Measurements from ENCODE around the gene KDM6B. TPM values are rescaled to one million over a fixed set of nuclear protein-coding genes. Genes with fewer than 3 reads are reported as not detected.

The KDM6B gene
- total and polyA plus RNA-seq, 7 donors, result 2.8 to 26.0 (median 15.2) TPM

GRCh38 chr17:7843536-7844291 is 9.7 kb downstream of the KDM6B start:
- peak overlapping the region; percentile 81 for H3K4me3 ChIP-seq
- no peaks in the 10 kb centered on the region for H3K27me3 ChIP-seq (ENCODE audit: insufficient read depth in 3 of 3, low read length in 2 of 3)
- no peaks in the 10 kb centered on the region for H3K9me3 ChIP-seq
- 0 to 1% (median 0%) methylated on average over 51 to 61 of the region's 61 CpGs for WGBS, 3 donors
- peaks cover 2 to 43% of the 10 kb centered on the region in 2 donors for H3K36me3 ChIP-seq (ENCODE audit: insufficient read depth in 1 of 2, low read depth in 1 of 2)
- ATAC-seq (peak; percentile 21 to 40 (median 27)), DNase-seq (peak; percentile 85 to 88)
- H3K27ac ChIP-seq, result peak overlapping the region; percentile 99
- intact Hi-C loops (cut with DNase I), result loop anchor here (1.0 to 10.0 kb wide), 3 partner anchors 14 to 361 kb away; partner anchors contain the start of genes NAA38 (in 1 of the 2), POLR2A (in 1 of the 2), SAT2 (in 1 of the 2) and SLC35G6 (in 1 of the 2)
- TF ChIP-seq, protein P1, sequence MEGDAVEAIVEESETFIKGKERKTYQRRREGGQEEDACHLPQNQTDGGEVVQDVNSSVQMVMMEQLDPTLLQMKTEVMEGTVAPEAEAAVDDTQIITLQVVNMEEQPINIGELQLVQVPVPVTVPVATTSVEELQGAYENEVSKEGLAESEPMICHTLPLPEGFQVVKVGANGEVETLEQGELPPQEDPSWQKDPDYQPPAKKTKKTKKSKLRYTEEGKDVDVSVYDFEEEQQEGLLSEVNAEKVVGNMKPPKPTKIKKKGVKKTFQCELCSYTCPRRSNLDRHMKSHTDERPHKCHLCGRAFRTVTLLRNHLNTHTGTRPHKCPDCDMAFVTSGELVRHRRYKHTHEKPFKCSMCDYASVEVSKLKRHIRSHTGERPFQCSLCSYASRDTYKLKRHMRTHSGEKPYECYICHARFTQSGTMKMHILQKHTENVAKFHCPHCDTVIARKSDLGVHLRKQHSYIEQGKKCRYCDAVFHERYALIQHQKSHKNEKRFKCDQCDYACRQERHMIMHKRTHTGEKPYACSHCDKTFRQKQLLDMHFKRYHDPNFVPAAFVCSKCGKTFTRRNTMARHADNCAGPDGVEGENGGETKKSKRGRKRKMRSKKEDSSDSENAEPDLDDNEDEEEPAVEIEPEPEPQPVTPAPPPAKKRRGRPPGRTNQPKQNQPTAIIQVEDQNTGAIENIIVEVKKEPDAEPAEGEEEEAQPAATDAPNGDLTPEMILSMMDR (IDR thresholded peaks at IDR 0.05), result no peak
- H3K4me1 ChIP-seq, result peaks cover 41% of the 10 kb centered on the region

DNA sequence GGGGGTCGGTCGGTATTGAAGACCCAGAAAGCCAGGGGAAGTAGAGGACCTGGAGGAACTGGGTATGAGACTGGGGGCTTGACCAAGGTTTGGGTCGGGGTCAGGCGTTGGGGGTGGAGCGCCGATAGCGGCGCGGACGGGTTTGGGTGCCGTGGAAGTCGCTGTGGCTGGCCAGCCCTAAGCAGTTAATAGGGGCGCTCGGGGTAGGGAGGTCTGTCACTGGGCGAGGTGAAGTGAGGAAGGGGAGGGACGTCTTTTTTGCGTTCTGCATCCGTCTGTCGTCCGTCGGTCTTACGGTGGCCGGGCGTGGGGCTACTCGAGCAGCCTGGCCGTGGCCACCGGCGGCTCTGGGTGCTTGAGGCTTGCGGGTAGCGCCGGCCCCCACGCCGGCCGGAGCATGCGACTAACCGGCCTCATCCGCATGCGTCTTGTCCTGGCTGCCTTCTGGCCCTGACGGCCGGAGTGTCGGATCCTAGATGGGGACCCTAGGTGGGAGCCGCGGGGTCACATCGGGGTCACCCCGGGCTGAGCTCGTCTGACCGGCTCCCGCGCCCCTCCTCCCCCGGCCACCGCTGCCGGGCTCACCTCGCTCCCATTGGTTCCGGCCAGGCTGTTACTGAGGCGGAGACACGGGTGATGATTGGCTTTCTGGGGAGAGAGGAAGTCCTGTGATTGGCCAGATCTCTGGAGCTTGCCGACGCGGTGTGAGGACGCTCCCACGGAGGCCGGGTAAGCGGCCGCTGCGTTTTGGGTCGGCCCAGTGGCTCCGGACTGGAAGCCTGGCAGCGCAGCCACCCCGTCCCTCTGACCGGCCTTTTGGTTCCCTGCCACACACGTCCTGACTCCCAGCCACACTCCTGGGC is 10.5 kb downstream of the KDM6B start:
- intact Hi-C loops (cut with DNase I), result loop anchor here (5.0 to 10.0 kb wide), 2 partner anchors 220 to 362 kb away; partner anchors contain the start of genes POLR2A (in 1 of the 2), SAT2 (in 1 of the 2) and SLC35G6 (in 1 of the 2)
- 0% methylated on average over 58 to 71 of the region's 71 CpGs for WGBS, 3 donors

DNA sequence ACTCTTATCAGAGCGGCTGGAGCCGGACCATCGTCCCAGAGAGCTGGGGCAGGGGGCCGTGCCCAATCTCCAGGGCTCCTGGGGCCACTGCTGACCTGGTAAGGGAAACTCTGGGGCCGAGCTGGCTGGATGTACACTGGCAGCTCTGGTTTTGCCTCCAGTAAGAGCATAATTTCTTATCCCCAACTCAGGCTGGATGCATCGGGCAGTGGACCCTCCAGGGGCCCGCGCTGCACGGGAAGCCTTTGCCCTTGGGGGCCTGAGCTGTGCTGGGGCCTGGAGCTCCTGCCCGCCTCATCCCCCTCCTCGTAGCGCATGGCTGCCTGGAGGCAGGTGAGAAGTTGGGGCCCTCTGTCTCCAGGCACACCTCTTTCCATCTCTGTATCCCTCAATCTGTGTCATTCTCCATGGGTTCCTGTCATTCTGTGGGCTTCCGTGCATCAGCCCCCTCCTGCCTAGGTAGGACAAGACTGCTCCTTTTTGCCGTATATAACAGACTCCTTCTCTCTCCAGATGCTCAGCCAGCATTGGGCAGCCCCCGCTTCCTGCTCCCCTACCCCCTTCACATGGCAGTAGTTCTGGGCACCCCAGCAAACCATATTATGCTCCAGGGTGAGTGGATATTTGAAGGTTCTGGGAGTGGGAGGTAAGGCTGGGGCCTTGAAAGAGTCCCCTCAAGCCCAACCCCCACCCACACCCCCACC is 11.5 kb downstream of the KDM6B start:
- H3K27ac ChIP-seq, result peak overlapping the region; percentile 99
- peaks cover 23% of the 10 kb centered on the region for H3K4me1 ChIP-seq
- TF ChIP-seq, protein P1 (IDR thresholded peaks at IDR 0.05), result no peak
- 66 to 70% (median 69%) methylated on average over 15 of the region's 15 CpGs for WGBS, 3 donors
- no peaks in the 10 kb centered on the region for H3K27me3 ChIP-seq (ENCODE audit: insufficient read depth in 3 of 3, low read length in 2 of 3)
- H3K4me3 ChIP-seq, result peak overlapping the region; percentile 81
- intact Hi-C loops (cut with DNase I), result loop anchor here in 1 of 2 donors (10.0 kb wide), 1 partner anchor 221 kb away; the partner anchor contains the start of gene SAT2
- peaks cover 7 to 54% of the 10 kb centered on the region in 2 donors for H3K36me3 ChIP-seq (ENCODE audit: insufficient read depth in 1 of 2, low read depth in 1 of 2)
- no peak for DNase-seq
- no peak for ATAC-seq
- no peaks in the 10 kb centered on the region for H3K9me3 ChIP-seq

More for the DNA sequence above, 10.5 kb downstream of the KDM6B start:
- H3K27ac ChIP-seq, result peak overlapping the region; percentile 99
- H3K4me1 ChIP-seq, result peaks cover 33% of the 10 kb centered on the region
- H3K27me3 ChIP-seq (ENCODE audit: insufficient read depth in 3 of 3, low read length in 2 of 3), result no peaks in the 10 kb centered on the region
- TF ChIP-seq, protein P1 (IDR thresholded peaks at IDR 0.05), result no peak
- H3K36me3 ChIP-seq (ENCODE audit: insufficient read depth in 1 of 2, low read depth in 1 of 2), result peaks cover 7 to 51% of the 10 kb centered on the region in 2 donors
- no peaks in the 10 kb centered on the region for H3K9me3 ChIP-seq
- ATAC-seq, result peak; percentile 64 to 70 (median 66)
- H3K4me3 ChIP-seq, result peak overlapping the region; percentile 81
- DNase-seq, result peak; percentile 90 to 94

DNA sequence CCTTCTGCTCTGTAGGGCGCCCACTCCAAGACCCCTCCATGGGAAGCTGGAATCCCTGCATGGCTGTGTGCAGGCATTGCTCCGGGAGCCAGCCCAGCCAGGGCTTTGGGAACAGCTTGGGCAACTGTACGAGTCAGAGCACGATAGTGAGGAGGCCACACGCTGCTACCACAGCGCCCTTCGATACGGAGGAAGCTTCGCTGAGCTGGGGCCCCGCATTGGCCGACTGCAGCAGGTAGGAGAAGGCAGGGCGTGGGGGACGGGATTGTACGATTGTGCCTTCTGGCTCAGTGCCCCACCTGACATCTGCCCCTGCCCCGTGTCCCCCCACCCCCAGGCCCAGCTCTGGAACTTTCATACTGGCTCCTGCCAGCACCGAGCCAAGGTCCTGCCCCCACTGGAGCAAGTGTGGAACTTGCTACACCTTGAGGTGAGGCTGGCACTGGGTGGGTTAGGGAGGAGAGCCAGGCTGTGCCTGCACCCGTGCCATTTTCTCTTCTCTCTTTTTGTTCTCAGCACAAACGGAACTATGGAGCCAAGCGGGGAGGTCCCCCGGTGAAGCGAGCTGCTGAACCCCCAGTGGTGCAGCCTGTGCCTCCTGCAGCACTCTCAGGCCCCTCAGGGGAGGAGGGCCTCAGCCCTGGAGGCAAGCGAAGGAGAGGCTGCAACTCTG is 12.2 kb downstream of the KDM6B start:
- peak overlapping the region; percentile 99 for H3K27ac ChIP-seq

More for the DNA sequence above, 12.2 kb downstream of the KDM6B start:
- no peaks in the 10 kb centered on the region for H3K9me3 ChIP-seq
- H3K4me1 ChIP-seq, result peaks cover 16% of the 10 kb centered on the region
- intact Hi-C loops (cut with DNase I), result loop anchor here in 1 of 2 donors (10.0 kb wide), 1 partner anchor 221 kb away; the partner anchor contains the start of gene SAT2
- ATAC-seq, result no peak
- WGBS, 3 donors, result 77 to 81% (median 81%) methylated on average over 21 to 22 of the region's 22 CpGs
- TF ChIP-seq, protein P1 (IDR thresholded peaks at IDR 0.05), result no peak
- no peaks in the 10 kb centered on the region for H3K27me3 ChIP-seq (ENCODE audit: insufficient read depth in 3 of 3, low read length in 2 of 3)
- no peak overlapping the region for H3K4me3 ChIP-seq
- peak in 1 of 2 donors; percentile 56 for DNase-seq
- peaks cover 7 to 59% of the 10 kb centered on the region in 2 donors for H3K36me3 ChIP-seq (ENCODE audit: insufficient read depth in 1 of 2, low read depth in 1 of 2)
